Measurements from ENCODE around the gene OR5AN1.
"Not testable (repeated sequence)": the region's sequence is repeated elsewhere in the genome, so short reads cannot be mapped to it uniquely, and the experiment has no call there.

The OR5AN1 gene, protein sequence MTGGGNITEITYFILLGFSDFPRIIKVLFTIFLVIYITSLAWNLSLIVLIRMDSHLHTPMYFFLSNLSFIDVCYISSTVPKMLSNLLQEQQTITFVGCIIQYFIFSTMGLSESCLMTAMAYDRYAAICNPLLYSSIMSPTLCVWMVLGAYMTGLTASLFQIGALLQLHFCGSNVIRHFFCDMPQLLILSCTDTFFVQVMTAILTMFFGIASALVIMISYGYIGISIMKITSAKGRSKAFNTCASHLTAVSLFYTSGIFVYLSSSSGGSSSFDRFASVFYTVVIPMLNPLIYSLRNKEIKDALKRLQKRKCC

DNA sequence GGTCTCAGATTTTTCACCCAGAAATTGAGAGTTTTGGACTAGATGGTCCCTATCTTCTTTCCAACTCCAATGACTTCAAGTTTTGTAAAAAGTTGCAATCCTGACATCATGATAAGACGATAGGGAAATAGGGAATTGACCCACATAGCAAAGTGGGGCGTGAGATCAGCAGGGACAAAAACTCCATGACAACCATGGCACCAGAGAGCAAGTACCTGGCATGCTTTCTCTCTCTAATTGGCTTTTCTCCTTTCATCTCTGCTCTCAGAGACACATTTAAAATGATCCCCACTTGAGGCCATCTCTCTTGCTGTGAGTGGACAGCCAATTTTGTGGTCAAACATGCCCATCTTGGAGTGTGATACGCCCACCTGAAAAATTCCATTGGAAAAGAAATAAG lies at the start of gene OR5AN1:
Gene OR5AN1, plus strand, starts transcription at position 301 of the 400 bp plus-strand sequence. CDS start 5,564 bp downstream, outside the sequence.
- no peak for DNase-seq (ENCODE audit: low spot score)

DNA sequence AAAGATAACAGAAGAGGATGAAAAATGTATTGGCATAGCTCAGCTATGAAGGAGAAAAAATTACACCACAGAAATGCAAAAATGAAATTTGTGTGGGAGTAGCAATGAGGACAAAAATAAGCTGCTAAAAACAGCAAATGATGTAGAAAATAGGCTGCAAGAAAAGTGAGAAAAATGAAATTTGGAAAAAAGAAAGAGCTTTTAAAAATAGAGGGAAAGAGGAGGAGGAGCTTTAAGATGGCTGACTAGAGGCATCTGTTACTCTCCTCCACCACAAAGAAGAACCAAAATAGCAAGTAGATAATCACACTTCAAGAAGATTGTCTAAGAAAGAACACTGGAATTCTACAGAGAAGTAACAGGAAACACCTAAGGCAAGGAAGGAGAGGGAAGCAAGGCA lies 23.7 kb upstream of the OR5AN1 start:
- no peak for DNase-seq (ENCODE audit: low spot score)

DNA sequence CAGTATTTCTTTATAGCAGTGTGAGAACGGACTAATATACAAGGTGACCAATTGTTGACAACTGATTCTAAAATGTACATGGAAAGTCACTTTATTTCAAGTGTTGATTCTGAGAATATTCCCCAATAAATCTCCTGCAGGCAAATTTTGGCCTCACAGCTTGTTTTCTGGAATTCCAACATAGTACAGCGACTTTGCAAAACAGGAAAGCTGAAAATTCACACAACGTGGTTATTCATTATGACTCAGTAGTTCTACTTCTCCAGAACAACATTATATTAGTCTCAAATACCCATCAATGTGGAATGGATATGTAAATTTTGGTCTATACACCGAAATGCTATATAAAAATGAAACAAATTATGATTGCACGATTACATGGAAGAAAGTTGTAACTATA lies 22.5 kb upstream of the OR5AN1 start:
- no peak for DNase-seq (ENCODE audit: low spot score)

DNA sequence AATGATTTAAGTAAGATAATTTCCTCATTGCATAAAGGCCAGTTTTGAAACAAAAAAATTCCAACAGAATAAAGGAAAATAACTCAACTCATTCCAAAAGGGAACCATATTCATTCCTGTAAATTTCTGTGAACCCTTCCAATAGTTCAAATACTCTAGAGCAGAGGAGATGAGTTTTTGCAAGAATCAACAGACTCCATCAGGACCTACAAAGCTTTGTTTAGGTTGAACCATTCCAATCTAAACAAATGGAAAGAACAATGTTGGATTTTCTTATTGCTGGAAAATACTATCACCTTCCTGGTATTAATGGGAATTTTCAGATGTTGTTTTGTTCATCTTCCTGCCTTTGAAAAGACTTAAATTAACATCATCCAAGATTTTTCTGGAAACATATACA lies 21.8 kb upstream of the OR5AN1 start:
- DNase-seq (ENCODE audit: low spot score): no peak

DNA sequence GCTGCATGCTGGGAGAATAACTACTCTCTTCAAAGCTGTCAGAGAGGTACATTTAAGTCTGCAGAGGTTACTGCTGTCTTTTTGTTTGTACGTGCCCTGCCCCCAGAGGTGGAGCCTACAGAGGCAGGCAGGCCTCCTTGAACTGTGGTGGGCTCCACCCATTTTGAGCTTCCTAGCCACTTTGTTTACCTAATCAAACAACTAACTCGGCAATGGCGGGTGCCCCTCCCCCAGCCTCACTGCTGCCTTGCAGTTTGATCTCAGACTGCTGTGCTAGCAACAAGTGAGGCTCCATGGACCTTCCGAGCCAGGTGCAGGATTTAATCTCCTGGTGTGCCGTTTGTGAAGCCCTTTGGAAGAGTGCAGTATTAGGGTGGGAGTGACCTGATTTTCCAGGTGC lies 9.0 kb upstream of the OR5AN1 start:
- not testable (repeated sequence) for DNase-seq (ENCODE audit: low spot score)

DNA sequence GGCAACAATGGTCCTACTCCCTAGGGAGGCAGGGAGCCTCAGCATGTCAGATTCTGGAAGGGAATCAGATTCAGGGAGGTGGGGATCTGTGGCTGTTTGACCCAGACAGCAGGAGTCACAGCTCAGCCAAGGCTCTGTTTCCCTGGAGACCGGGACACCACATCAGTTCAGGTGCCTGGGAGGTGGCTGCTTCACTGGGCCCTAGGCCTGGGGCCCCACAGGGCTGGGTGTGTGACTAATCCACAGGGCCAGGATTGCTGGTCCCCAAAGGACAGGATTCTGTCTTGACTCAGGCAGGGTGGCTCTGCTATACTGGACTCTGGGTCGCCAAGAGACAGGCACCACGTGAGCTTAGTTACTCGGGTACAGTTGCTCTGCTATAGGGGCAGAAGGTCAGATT lies 3.5 kb upstream of the OR5AN1 start:
- DNase-seq (ENCODE audit: low spot score): no peak

DNA sequence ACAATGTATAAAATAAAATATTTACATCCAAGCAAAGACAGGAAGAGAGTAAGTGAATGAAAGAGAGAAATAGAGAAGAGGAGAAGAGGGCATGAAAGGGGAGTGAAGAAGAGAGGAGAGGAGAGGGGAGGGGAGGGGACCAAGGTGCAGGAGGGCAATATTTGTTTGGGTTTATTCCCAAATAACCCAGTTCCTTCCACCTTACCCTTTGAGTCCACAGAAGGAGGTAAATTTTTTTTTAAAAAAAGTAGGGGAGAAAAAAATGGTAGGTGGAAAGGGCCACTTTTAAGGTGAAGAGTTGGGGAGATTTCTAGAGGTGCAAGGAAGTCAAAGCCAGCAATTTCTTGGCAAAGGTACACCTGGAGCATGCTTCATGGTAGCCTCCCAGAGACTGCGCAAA lies 2.1 kb upstream of the OR5AN1 start:
- DNase-seq (ENCODE audit: low spot score): no peak

DNA sequence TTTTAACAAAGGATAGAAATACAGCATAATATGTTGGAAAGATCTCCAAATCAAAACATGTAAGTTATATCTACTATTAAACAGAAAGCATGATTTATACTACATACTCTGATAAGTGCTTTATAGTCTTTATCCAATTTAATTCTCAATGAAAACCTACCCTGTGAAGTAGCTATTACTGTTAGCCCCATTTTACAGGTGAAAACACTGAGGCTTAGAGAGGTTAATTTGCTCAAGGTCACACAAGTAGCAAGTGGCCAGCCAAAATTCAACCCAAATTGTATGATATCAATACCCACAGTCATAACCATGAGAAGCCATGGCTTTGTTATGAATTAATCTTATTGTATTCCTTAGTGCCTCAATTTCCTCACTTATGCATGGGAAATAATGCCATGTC lies 675 bp upstream of the OR5AN1 start:
- no peak for DNase-seq (ENCODE audit: low spot score)

DNA sequence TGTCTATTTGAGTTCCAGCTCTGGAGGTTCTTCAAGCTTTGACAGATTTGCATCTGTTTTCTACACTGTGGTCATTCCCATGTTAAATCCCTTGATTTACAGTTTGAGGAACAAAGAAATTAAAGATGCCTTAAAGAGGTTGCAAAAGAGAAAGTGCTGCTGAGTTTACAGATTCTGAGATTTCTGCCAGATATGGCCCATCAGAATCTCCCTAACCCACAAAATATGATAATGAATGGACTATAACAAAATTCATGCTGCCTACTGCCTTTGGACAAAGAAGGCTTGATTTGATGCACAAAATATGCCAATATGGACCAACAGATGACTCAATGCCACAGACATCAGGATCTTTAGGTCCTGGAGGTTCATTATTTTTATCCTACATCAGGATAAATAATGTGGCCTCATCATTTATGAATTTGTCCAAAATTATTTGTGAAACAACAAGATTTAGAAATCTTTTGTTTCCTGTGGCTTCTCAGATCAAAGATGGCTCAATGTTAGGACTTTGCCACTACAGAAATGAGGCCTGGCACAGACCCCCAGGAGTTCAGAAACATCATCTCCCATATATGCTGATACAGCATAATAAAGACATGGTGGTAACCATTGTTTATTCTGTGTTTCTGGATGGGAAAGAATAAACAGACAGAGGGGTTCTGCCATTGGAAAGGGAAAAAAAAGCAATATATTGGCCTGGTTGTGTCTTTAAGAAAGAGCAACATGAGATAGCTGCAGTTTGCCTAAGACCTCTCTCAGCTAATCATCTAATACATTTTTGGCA lies 6.7 kb downstream of the OR5AN1 start:
- no peak for DNase-seq (ENCODE audit: low spot score)

DNA sequence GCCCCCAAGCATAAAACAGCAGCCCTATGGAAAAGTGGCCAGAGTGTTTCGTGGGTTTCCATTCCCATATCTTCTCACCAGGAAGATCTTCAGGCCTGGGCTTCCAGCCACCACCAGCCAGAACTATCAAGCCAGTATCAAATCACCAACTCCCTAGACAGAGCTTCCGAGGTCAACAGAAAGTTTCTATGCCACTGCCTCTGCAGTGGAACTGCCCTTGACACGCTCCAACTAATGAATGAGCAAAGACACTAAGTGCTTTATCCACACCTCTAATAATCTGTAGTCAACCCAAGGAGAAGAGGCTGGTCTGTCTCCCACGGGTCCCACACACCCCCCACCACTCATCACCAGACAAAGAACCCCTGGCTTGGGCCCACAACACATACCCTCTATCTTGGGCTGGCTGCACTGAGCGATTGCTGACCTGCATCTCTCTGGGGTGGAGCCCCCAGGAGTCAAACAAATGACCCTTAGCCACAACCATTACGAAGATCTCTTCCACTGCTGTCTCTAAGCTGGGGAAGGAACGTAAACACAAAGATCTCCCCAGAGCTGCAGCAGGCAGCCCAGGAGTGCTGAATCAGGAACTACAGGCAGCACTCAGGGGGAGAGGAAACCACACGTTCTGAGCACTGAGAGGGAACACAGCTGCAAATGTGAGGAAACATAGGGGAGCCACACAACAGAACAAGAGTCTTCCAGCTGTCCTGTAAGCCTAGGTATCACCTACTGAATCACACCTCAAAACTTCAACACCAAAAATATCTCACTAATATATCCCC lies 9.7 kb downstream of the OR5AN1 start:
- no peak for DNase-seq (ENCODE audit: low spot score)

DNA sequence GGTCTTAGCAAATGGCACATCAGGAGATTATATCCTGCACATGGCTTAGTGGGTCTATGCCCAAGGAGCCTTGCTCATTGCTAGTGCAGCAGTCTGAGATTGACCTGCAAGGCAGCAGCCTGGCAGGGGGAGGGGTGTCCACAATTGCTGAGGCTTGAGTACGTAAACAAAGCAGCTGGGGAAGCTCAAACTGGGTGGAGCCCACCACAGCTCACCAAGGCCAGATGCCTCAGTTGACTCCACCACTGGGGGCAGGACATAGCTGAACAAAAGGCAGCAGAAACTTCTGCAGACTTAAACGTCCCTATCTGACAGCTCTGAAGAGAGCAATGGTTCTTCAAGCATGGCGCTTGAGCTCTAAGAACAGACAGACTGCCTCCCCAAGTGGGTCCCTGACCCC lies 13.6 kb downstream of the OR5AN1 start:
- DNase-seq (ENCODE audit: low spot score): not testable (repeated sequence)

DNA sequence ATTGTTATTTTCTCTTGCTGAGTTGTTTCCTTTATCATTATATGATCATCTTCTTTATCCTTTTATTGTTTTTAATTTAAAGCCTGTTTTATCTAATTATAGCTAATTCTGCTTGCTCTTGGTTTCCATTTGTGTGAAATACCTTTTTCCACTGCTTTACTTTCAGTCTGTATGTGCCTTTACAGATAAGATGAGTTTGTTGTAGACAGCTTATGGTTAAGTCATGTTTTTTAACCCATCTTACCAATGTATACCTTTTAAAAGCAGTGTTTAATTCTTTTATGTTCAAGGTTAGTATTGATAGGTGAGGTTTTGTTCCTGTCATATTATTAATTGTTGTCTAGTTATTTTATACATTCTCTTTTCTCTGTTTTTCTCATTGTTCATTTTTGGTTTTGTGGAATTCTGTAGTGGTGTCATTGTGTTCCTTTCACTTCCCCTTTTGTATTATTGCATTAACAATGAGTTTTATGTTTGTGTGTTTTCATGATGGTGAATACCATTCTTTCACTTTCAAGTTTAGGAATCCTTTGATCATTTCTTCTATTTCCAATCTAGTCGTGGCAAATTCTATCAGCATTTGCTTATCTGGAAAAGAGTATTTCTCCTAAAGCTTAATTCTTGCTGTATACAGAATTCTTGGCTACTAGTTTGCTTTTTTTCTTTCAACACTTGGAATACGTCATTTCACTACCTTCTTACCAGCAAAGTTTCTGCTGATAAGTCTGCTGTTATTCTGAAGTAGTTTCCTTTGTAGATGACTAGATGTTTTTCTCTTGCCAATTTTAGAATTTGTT lies 21.8 kb downstream of the OR5AN1 start:
- no peak for DNase-seq (ENCODE audit: low spot score)

DNA sequence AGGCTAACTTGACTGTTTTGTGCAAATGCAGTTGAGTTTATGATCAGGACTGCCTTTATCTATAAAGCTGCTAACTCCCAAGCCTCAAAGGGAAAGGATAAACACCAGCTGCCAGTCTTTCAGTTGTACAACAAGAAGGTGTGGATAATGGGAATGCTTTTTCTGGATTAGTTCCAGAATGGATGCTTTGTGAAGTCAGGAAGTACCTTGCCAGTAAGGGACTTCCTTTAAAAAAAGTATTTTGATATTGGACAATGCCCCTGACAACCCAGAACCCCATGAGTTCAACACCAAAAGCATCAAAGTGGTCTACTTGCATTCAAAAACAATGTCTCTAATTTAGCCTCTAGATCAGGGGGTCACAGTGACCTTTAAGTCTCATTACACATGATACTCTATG lies 35.5 kb downstream of the OR5AN1 start:
- DNase-seq (ENCODE audit: low spot score): no peak

DNA sequence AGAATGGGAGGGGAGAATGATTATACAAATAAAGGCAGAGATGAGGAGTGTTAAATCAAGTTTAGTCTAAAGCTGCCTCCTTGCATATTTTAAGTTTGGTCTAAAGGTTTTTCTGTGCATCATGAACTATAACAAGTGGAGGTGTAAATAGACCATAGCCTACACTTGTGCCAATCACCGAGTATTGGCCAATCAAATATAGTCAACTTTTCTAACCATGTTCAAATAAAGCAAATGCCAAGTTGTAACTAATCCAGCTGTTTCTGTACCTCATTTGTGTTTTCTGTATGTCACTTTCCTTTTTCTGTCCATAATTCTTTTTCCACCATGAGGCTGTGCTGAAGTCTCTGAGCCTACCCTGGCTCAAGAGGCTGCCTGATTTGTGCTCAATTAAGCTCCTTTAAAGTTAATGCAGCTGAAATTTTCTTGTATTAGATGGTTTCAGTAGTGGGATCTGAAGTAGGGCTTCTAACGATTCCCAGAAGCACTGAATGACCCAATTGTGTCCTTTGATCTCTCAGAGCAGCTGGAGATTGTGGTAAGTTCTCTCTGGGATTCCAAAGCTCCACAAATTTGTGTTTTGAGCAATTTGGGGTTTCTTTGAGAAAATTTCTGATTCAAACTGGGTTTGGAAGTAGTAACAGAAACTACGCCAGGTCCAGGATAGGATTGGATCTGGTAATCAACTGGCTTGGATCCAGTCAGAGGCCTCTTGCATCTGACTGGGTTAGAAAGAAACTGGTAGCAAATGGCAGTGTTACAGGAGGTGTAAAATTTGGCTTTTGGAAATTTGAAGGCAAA lies 42.0 kb downstream of the OR5AN1 start:
- DNase-seq (ENCODE audit: low spot score): no peak

DNA sequence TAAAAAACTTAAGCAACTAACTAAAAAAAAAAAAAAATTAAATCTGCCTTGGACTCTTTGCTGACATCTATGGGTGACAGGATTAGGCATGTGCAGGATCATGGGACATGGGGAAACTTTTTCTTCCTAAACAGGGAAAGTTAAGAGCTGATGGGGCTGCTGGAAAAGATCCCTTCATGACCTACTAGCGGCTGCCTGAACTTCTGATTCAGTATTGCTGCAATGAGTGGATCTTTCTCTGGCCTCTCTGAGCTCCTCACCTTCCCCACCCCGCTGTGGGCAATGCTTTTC lies 42.5 kb downstream of the OR5AN1 start:
- DNase-seq (ENCODE audit: low spot score): no peak

DNA sequence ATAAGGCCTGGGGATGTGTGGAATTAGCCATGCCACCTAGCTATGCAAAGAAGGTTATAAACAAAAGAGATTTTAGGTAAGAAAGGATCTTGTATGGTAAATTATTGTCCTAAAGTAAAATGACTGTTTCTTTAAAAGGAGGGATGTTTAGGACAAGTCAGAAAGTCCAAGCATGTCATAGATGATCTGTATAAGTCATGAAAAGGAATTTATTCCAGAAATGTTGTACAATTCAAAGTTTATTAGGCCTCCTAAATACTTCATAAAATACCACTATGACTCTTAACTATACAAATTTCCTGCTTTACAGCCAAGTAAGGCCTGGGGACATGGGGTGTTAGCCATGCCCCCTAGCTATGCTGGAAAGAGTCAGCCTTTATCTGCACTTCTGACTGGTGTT lies 44.9 kb downstream of the OR5AN1 start:
- DNase-seq (ENCODE audit: low spot score): no peak

DNA sequence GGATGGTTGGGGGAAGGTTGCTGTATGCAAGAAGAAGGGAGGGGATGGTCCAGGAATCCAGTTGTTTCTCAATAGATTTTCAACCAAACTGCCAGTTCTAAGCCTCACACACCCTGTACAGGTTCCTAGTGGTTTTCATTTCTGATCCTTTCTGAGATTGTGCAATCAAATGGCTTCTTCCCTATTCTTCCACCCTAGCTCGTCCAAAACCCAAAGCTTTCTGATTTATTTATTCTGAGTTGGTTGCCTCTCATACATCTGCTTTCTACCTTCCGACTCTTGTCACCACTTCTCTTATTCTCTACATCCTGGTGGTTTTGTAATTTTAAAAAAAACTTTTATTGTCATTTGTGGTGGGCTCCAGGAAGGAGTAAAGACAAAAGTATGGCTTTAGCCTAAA lies 55.0 kb downstream of the OR5AN1 start:
- no peak for DNase-seq (ENCODE audit: low spot score)

DNA sequence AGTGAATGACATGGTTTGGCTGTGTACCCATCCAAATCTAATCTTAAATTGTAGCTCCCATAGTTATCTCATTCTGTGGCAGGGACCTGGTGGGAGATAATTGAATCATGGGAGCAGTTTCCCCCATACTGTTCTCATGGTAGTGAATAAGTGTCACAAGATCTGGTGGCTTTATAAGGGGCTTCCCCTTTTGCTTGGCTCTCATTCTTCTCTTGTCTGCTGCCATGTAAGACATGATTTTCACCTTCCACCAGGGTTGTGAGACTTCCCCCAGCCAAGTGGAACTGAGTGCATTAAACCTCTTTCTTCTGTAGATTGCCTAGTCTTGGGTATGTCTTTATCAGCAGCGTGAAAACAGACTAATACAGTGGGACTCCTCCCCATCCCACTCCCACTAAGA lies 56.4 kb downstream of the OR5AN1 start:
- DNase-seq (ENCODE audit: low spot score): no peak

DNA sequence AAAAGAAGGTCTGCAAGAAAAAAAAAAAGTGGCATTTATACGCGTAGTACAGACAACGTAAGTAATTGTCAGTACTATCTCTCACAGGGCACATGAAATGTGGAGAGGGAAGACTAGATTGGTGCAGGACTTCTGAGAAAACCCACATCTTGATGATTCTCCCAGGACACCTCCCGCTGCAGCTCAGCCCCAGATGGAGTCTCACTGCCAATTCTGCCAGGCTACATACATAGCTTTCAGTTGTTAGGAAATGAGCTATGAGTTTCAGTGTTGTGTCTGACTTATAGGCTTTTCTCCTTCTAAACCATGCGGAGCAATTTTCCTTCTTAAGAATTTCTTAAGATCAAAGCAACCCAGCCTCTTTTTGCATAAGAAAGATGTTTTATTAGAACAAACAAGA lies 57.9 kb downstream of the OR5AN1 start:
- no peak for DNase-seq (ENCODE audit: low spot score)

DNA sequence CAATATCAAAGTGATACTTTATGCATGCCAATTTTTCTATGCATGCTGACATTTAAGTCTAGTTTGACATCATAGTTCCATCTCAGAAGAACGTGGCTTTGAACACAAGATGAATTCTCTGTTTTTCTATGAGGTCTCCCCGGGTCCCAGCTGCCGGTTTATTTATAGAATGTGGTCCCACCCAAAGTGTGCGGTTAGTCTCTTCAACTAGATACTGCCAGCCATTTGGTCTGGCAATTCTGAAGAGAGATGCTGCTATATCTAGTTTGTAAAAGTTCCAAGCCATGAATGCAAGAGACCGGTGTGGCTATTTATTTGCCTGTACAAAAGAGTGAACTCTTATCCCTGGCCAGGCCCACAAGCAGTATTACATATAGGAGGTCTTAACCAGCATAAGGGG lies 58.3 kb downstream of the OR5AN1 start:
- no peak for DNase-seq (ENCODE audit: low spot score)

DNA sequence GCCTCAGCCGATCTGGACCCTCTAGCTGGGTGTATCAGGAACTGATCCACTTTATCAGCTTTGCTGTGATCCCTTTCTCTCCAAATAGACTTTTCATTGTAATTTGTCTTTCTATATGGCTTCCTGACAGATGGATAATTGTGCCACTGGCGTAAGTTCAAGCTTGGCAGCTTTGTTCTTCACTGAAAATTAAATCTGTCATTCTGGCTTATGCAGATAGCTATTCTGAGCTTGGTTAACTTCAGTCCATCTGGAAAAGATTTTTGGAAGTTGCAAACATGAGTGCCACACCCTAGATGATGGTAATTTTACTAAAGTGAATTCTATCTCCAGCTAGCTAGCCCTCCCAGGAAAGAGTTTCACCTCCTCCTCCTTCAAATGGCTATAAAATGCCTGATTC lies 59.5 kb downstream of the OR5AN1 start:
- no peak for DNase-seq (ENCODE audit: low spot score)
